GM12864 (cell line): ENCODE results near the gene MAN1C1.

Experiments used
- DNase-seq: peaks from one replicate; pipeline ENCODE4 v3.0.0-alpha.2; 2011; ENCODE audit warnings: low read depth
- H3K4me3 ChIP-seq: 2 replicates; pipeline ENCODE4 v1.5.1; 2011; ENCODE audit warnings: mild to moderate bottlenecking, low read depth, low read length, control low read depth
- TF ChIP-seq, protein P1 (sequence below): IDR thresholded peaks from 2 replicates; pipeline ENCODE4 v1.5.1; 2011; ENCODE audit warnings: low read depth, mild to moderate bottlenecking, moderate library complexity, low read length, control low read depth, inconsistent platforms; ENCODE audit errors: missing control alignments

The MAN1C1 gene

DNA sequence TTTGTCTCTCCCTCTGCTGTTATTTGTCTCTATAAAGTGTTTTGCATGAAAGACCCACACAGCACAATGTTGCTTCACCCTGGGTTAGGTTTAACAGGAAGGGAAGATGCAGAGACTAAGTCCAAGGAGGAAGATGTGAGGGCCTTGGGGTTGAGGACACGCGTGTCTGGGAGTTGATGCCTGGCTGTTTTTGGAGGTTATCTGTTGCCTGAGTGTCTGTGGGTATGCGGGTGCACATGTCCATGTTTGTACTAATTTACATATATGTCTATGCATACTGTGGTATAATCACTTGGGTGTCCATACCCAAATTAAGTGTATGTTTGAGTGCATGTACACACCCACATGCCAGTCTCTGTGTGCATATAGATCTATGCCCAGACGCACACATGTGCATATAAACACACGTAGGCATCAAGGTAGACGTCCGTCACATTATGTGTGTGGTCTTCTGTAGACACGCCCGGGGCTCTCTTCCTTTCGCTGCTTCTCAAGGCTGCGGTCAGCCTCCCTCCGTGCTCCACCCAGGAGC, 962 bp upstream of the MAN1C1 start:
- TF ChIP-seq, protein P1, sequence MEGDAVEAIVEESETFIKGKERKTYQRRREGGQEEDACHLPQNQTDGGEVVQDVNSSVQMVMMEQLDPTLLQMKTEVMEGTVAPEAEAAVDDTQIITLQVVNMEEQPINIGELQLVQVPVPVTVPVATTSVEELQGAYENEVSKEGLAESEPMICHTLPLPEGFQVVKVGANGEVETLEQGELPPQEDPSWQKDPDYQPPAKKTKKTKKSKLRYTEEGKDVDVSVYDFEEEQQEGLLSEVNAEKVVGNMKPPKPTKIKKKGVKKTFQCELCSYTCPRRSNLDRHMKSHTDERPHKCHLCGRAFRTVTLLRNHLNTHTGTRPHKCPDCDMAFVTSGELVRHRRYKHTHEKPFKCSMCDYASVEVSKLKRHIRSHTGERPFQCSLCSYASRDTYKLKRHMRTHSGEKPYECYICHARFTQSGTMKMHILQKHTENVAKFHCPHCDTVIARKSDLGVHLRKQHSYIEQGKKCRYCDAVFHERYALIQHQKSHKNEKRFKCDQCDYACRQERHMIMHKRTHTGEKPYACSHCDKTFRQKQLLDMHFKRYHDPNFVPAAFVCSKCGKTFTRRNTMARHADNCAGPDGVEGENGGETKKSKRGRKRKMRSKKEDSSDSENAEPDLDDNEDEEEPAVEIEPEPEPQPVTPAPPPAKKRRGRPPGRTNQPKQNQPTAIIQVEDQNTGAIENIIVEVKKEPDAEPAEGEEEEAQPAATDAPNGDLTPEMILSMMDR, result no peak
- peak overlapping the region; percentile 49; the same call in 1 of the 2 replicates for H3K4me3 ChIP-seq
- DNase-seq, result no peak

GRCh38 chr1:25616987-25617624, 515 bp downstream of the MAN1C1 start:
- H3K4me3 ChIP-seq, result peak overlapping the region; percentile 65
- TF ChIP-seq, protein P1, result no peak
- DNase-seq, result no peak

DNA sequence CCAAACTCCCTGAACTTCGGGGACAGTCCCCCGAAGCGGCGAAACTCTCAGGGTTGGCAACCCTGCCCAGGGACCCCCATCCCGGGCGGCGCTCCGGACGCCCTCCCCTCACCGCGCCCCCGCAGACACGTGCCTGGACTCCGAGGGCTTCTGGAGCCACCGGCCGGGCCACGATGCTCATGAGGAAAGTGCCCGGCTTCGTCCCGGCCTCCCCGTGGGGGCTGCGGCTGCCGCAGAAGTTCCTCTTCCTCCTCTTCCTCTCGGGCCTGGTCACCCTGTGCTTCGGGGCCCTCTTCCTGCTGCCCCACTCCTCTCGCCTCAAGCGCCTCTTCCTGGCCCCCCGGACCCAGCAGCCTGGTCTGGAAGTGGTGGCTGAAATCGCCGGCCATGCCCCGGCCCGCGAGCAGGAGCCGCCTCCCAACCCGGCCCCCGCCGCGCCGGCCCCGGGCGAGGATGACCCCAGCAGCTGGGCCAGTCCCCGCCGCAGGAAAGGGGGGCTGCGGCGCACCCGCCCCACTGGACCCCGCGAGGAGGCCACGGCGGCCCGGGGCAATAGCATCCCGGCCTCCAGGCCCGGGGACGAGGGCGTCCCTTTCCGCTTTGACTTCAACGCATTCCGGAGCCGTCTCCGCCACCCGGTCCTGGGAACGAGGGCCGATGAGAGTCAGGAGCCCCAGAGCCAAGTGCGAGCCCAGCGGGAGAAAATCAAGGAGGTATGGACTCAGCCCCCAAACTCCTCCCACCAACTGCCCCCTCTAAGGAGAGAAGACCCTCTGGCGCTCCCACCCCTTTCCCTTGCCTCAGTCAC, 1.2 kb downstream of the MAN1C1 start:
- DNase-seq, result no peak
- TF ChIP-seq, protein P1, result no peak
- peak overlapping the region; percentile 7; the same call in 1 of the 2 replicates for H3K4me3 ChIP-seq

- no peak overlapping the region for H3K4me3 ChIP-seq
- TF ChIP-seq, protein P1, result no peak
- no peak for DNase-seq
These were observed 1.8 kb downstream of the MAN1C1 start for GRCh38 chr1:25618433-25618808.

- H3K4me3 ChIP-seq, result no peak overlapping the region
- no peak for DNase-seq
- TF ChIP-seq, protein P1, result peak; percentile 94
These were observed 2.7 kb downstream of the MAN1C1 start for GRCh38 chr1:25619101-25619890.

DNA sequence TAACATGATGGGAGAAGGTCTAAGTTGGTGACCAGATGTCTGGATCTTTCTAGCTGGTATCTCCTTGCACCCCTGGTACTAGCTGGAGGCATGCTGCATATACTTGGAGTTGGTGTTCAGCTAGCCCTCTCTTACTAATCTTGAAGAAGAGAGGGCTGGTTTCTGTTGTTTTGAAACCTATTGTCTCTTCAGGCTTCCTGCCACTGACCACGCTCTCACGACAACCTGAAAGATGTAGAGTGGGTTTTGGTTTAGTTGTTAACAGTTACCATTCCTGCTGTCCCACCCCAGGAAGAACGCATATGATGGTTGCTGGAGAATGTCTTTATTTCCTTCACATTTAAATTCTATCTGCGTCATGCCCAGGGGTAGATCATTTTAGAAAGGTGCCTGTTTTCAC, 3.6 kb downstream of the MAN1C1 start:
- TF ChIP-seq, protein P1, result no peak
- no peak overlapping the region for H3K4me3 ChIP-seq
- DNase-seq, result no peak
